Suprapubic skin (tissue), 4 donors: ENCODE data around the gene DTX3L. TPM values are rescaled to one million over a fixed set of nuclear protein-coding genes. Genes with fewer than 3 reads are reported as not detected.
"Not testable (repeated sequence)": the region's sequence is repeated elsewhere in the genome, so short reads cannot be mapped to it uniquely, and the experiment has no call there.

ENCODE experiments used
- DNase-seq, 2 donors: peaks; one replicate each; pipeline ENCODE4 v3.0.0-alpha.2; 2019; ENCODE audit warnings: low spot score in 2 of 2
- H3K27ac ChIP-seq: fragments of 200-600 bp; sonication (generic); one replicate; pipeline ENCODE4 v1.5.1; 2019
- H3K27me3 ChIP-seq: fragments of 200-600 bp; sonication (generic); one replicate; pipeline ENCODE4 v1.5.1; 2019
- H3K36me3 ChIP-seq: fragments of 200-600 bp; sonication (generic); one replicate; pipeline ENCODE4 v1.5.1; 2019
- H3K4me1 ChIP-seq: fragments of 200-600 bp; sonication (generic); one replicate; pipeline ENCODE4 v1.5.1; 2019
- H3K4me3 ChIP-seq: fragments of 200-600 bp; sonication (generic); one replicate; pipeline ENCODE4 v1.5.1; 2019; ENCODE audit warnings: mild to moderate bottlenecking
- H3K9me3 ChIP-seq: fragments of 200-600 bp; sonication (generic); one replicate; pipeline ENCODE4 v1.5.1; 2019
- EP300 ChIP-seq: sonication (generic); formaldehyde crosslinking; IDR thresholded peaks from one replicate; pipeline ENCODE4 v1.6.1; 2017; ENCODE audit warnings: antibody characterized with exemption
- POLR2A ChIP-seq, 2 donors: fragments of 450-650 bp; IDR thresholded peaks; one replicate each; pipeline ENCODE4 v1.6.1; 2017; ENCODE audit warnings: antibody characterized with exemption in 2 of 2, mild to moderate bottlenecking in 2 of 2, moderate library complexity in 2 of 2
- POLR2AphosphoS5 ChIP-seq, 3 donors: sonication (generic); formaldehyde crosslinking; IDR thresholded peaks; one replicate each; pipeline ENCODE4 v1.6.1; 2017; ENCODE audit warnings: antibody characterized with exemption in 3 of 3
- WGBS: methylation state at CpG from one replicate; pipeline ENCODE4 v1.1.5; 2018; 5-methylcytosine and 5-hydroxymethylcytosine counted together
- total RNA-seq, 4 donors: library from RNA; depleted of rRNA; stranded (reverse); fragments of >200 nt; gene quantifications; one replicate each; pipeline ENCODE4 v1.1.0, GENCODE V29; 2016
- TF ChIP-seq, protein P1 (sequence below), 2 donors: fragments of 200-600 bp in 1 of 2; fragments of 450-650 bp in 1 of 2; sonication (generic) in 1 of 2; IDR thresholded peaks; one replicate each; pipeline ENCODE4 v1.5.1; 2016 to 2019; ENCODE audit warnings: antibody characterized with exemption in 2 of 2, mild to moderate bottlenecking in 1 of 2, moderate library complexity in 1 of 2

DTX3L gene
- total RNA-seq, 4 donors from 2014 or later, result 7.6 to 15.3 (median 12.7) TPM

DNA sequence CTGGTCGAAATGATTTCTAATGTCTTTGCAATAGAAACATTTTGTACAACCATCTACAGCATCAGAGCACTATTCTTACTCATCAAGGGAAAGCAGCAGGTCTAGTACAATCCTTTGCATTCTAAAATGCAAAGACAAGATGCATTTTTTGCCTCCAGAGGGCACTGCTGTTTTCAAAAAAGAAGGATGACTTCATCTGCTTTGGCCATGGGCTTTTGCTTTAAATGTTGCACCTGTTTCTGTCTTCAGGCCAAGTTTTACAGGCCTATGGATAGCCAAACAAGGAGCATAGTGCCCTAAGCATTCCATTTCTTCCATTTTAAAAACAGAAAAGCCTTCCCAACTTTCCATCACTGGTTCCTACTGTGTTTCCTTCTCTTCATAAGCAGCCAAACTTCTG, 3.5 kb upstream of the DTX3L start:
- DNase-seq, result no peak
- 96% methylated on average over 1 of the region's 1 CpG for WGBS
- no peak overlapping the region for H3K4me3 ChIP-seq
- H3K36me3 ChIP-seq, result peaks cover 31% of the 10 kb centered on the region
- TF ChIP-seq, protein P1, sequence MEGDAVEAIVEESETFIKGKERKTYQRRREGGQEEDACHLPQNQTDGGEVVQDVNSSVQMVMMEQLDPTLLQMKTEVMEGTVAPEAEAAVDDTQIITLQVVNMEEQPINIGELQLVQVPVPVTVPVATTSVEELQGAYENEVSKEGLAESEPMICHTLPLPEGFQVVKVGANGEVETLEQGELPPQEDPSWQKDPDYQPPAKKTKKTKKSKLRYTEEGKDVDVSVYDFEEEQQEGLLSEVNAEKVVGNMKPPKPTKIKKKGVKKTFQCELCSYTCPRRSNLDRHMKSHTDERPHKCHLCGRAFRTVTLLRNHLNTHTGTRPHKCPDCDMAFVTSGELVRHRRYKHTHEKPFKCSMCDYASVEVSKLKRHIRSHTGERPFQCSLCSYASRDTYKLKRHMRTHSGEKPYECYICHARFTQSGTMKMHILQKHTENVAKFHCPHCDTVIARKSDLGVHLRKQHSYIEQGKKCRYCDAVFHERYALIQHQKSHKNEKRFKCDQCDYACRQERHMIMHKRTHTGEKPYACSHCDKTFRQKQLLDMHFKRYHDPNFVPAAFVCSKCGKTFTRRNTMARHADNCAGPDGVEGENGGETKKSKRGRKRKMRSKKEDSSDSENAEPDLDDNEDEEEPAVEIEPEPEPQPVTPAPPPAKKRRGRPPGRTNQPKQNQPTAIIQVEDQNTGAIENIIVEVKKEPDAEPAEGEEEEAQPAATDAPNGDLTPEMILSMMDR (IDR thresholded peaks at IDR 0.05), result peak in 1 of 2 donors; percentile 37
- TF ChIP-seq POLR2AphosphoS5 (IDR thresholded peaks at IDR 0.05), result no peak
- no peaks in the 10 kb centered on the region for H3K9me3 ChIP-seq
- H3K4me1 ChIP-seq, result peaks cover 33% of the 10 kb centered on the region
- no peak overlapping the region for H3K27ac ChIP-seq
- no peaks in the 10 kb centered on the region for H3K27me3 ChIP-seq

GRCh38 chr3:122562923-122563716, 1.0 kb upstream of the DTX3L start:
- Histone ChIP-seq H3K9me3 (no peaks in the 10 kb centered on the region), H3K27ac (peak overlapping the region; percentile 95), H3K27me3 (no peaks in the 10 kb centered on the region), H3K36me3 (peaks cover 32% of the 10 kb centered on the region), H3K4me1 (peaks cover 35% of the 10 kb centered on the region), H3K4me3 (peak overlapping the region; percentile 90)
- 40% methylated on average over 5 of the region's 5 CpGs for WGBS
- DNase-seq, result no peak
- TF ChIP-seq POLR2A (IDR thresholded peaks at IDR 0.05) (no peak), POLR2AphosphoS5 (IDR thresholded peaks at IDR 0.05) (no peak), EP300 (no peak)
- TF ChIP-seq, protein P1 (IDR thresholded peaks at IDR 0.05), result no peak

DNA sequence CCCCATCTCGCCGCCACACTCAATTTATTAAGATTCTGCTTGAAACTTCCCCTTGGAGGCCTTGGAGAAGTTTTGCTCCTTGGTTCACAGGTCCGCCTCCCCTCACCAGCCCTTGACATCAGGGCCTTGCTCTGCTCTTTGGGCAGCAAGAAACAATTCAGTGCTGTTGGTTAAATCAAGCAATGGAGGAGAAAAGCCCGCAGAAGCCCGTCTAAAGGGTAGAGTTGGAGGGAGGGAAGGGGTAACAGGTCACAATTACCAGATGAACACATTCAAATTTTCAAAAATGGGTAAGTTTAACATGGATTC, 467 bp upstream of the DTX3L start:
- Histone ChIP-seq H3K9me3 (no peaks in the 10 kb centered on the region), H3K27ac (peak overlapping the region; percentile 95), H3K4me1 (peaks cover 35% of the 10 kb centered on the region), H3K4me3 (peak overlapping the region; percentile 90), H3K36me3 (peaks cover 28% of the 10 kb centered on the region), H3K27me3 (no peaks in the 10 kb centered on the region)
- DNase-seq, result no peak
- TF ChIP-seq, protein P1 (IDR thresholded peaks at IDR 0.05), result no peak
- TF ChIP-seq POLR2A (IDR thresholded peaks at IDR 0.05) (no peak), POLR2AphosphoS5 (IDR thresholded peaks at IDR 0.05) (no peak), EP300 (no peak)
- WGBS, result 16% methylated on average over 5 of the region's 5 CpGs

GRCh38 chr3:122568131-122568530, 4.0 kb downstream of the DTX3L start:
- WGBS, result 98% methylated on average over 7 of the region's 7 CpGs
- Histone ChIP-seq H3K4me1 (peaks cover 24% of the 10 kb centered on the region), H3K36me3 (peaks cover 56% of the 10 kb centered on the region)

DNA sequence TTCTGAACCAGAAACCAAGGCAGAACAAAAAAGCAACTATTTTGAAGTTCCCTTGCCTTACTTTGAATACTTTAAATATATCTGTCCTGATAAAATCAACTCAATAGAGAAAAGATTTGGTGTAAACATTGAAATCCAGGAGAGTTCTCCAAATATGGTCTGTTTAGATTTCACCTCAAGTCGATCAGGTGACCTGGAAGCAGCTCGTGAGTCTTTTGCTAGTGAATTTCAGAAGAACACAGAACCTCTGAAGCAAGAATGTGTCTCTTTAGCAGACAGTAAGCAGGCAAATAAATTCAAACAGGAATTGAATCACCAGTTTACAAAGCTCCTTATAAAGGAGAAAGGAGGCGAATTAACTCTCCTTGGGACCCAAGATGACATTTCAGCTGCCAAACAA, 4.6 kb downstream of the DTX3L start:
- peaks cover 58% of the 10 kb centered on the region for H3K36me3 ChIP-seq
- peaks cover 20% of the 10 kb centered on the region for H3K4me1 ChIP-seq
- TF ChIP-seq, protein P1 (IDR thresholded peaks at IDR 0.05), result no peak
- no peak for TF ChIP-seq POLR2A (IDR thresholded peaks at IDR 0.05)
- TF ChIP-seq POLR2AphosphoS5 (IDR thresholded peaks at IDR 0.05), result no peak
- DNase-seq, result no peak
- no peak overlapping the region for H3K27ac ChIP-seq
- 76% methylated on average over 3 of the region's 3 CpGs for WGBS
- H3K27me3 ChIP-seq, result no peaks in the 10 kb centered on the region
- no peak overlapping the region for H3K4me3 ChIP-seq
- H3K9me3 ChIP-seq, result no peaks in the 10 kb centered on the region

More at GRCh38 chr3:122568131-122568530, 4.0 kb downstream of the DTX3L start:
- H3K9me3 ChIP-seq, H3K27ac ChIP-seq, H3K27me3 ChIP-seq, H3K4me3 ChIP-seq, DNase-seq: not testable (repeated sequence)
